Stimulated activated CD4-positive, alpha-beta T cell treated with anti-CD3 and anti-CD28 coated beads, Interleukin-15, amount 100 ng/mL, for 1 hour (primary cell): ENCODE measurements around the gene IZUMO2.
"Not testable (repeated sequence)": the region's sequence is repeated elsewhere in the genome, so short reads cannot be mapped to it uniquely, and the experiment has no call there.

Experiments
- DNase-seq, 2 donors: peaks; one replicate each; pipeline ENCODE4 v3.0.0-alpha.2; 2020; ENCODE audit warnings: low read depth in 1 of 2, low spot score in 1 of 2

The IZUMO2 gene

GRCh38 chr19:50187937-50188336 is 24.9 kb upstream of the IZUMO2 start:
- DNase-seq = no peak

GRCh38 chr19:50184196-50184595 is 21.1 kb upstream of the IZUMO2 start:
- no peak for DNase-seq

DNA sequence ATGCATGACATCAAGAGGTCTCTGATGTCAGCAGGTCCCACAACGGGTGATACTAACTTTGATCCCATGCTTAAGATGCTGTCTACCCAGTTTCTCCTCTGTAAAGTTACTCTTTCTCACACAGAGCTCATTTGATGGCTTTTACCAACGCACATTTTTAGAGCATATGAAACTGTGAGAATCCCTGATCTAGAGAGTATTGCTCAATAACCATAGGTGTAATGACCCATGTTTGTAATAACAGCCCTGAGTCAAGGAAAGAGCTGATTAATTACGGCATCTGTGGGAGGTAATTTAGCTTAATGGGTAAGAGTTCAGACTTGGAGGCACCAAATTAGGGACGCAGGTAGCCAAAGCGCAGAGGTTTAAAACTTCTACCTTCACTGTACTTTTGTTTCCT is 18.0 kb upstream of the IZUMO2 start:
- DNase-seq = no peak

- no peak for DNase-seq
Measured at GRCh38 chr19:50178859-50179537, 15.9 kb upstream of the IZUMO2 start.

- no peak for DNase-seq
Measured at GRCh38 chr19:50178320-50178719, 15.2 kb upstream of the IZUMO2 start.

GRCh38 chr19:50176775-50177174 is 13.7 kb upstream of the IZUMO2 start:
- DNase-seq = no peak

DNA sequence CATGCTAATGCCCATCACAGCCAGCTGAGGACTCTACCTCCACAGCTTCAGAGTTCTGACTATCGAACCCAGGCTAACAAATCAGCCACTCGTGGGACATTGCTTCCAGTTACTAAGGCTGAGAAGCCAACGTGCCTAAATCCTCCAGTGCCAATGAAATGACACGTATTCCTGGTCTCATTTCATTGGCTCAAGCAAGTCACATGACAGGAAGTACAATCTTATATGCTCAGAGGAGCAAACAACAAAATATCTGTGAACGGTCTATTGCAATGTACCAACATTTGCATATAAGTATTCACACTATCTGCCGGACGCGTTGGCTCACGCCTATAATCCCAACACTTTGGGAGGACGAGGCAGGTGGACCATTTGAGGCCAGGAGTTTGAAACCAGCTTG is 12.8 kb upstream of the IZUMO2 start:
- no peak for DNase-seq

DNA sequence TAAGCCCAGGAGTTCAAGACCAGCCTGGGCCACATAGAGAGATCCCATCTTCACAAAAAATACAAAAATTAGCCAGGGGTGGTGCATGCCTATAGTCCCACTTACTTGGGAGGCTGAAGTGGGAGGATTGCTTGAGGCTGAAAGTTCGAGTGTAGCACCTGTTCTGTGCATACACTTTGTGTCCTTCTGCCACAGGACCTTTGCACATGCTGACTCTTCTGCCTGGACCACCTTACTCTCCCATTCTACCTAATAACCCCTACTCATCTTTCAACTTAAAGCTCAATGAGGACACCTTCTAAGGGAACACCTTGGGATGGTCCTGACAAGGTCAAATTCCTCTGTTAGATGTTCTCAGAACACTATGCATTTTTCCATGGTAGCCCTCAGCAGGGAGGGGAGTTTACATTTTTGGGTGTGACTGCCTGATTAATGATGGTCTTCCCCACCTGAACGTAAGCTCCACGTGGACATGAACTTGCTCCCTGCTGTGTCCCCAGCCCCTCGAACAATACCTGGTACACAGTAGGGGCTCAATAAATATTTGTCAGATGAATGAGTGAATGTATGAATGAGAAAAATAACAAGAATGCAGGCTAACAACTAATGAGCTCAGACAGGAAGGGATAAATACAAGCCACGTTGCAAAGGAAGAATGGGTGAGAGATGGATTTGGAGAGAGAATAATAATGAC is 11.2 kb upstream of the IZUMO2 start:
- no peak for DNase-seq

DNA sequence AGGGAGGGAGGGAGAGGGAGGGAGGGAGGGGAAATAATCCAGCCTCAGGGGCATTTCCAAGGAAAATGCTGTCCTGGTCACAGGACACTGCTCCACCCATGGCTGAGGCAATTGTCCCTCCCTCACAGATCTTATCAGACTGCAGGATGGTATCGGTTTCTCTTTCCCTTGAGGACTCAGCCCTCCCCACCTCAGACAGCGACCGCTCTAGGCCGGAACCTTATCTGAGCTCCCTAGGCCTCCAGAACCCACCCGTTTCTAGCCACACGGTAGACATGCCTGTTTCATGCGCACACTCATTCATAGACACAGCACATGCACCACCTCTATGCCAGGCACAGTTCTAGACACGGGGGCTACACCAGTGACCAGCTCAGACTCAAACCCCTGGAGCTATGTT is 10.0 kb upstream of the IZUMO2 start:
- no peak for DNase-seq

DNA sequence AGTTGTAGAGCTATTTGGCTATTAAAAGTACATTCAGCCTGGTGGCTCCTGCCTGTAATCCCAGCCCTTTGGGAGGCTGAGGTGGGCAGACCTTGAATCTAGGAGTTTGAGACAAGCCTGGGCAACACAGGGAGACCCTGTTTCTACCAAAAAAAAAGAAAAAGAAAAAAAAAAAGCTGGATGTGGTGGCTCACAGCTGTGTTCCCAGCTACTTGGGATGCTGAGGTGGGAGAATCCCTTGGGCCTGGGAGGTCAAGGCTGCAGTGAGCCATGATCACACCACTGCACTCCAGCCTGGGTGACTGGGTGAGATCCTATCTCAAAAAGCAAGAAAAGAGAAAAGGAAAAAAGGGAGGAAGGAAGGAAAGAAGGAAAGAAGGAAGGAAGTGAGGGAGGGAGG is 9.6 kb upstream of the IZUMO2 start:
- DNase-seq = no peak

DNA sequence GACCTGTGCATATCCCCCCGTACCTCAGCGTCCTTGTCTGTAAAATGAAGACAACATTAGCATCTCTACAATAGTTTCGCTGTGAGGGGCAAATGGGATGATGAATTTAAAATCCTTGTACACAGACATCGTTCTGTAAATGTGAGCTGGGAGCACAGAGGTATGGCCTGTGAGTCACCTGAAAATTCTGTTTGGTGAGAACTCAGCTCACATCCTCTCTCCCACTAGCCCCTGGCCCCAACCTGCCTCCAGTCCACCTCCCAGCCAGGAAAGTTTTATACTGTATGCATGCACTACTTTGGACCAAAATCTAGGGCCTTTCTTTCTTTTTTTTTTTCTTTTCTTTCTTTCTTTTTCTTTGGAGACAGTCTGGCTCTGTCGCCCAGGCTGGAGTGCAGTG is 8.7 kb upstream of the IZUMO2 start:
- DNase-seq = no peak

DNA sequence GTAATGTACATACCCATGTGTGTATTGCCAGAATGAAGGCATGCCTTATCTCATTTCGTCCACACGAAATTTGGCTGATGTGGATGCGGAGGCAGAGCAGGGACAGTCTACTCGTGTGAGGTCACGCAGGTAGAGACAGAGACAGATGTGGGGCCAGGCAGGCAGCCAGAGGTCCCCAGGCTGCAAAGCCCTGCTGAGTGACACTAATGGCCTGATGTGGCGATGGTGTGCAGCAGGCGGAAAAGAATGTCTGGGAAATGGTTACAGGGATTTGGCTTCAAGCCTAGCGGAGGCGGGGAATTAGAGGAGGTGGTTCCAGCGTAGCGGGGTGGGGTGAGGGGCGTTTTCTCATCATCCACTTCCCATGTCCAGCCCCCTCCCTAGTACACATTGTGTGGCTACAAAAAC is 4.2 kb upstream of the IZUMO2 start:
- DNase-seq = no peak

DNA sequence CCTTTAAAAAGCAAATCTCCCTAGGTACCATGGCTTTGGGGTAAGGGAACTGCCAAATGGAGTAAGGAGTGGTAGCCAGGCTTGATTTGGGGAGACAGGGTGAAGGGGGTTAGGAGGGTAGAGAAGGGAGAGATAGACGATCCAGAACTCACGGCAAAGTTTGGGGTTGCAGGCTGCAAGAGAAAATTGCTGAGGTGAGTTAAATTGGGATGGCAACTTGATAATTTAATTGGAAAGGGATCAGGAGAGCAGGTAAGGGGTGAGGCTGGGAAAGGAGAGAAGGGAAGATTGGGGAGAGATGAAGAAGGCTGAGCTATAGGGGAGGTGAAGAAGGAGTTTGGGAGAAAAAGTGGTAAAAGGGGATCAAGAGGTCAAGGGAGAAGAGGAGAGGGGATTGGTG is 4.0 kb downstream of the IZUMO2 start:
- no peak for DNase-seq

DNA sequence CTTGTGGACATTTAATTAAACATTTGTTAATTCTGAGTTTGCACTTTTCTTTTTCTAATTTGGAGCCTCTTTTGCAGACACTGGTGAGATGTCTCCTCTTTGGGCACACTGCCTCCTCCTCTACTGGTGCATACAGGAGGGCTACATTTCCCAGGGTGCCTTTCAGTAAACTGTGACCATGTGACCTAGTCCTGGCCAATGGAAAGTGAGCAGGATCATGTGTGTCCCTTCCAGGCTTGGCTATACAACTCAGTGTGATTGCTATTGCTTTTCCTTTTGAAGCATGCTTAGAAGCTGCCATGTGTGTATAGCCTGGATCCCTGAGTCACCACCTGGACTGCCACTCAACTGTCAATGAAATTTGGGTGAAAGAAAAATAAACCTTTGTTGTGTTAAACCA is 4.5 kb downstream of the IZUMO2 start:
- no peak for DNase-seq

DNA sequence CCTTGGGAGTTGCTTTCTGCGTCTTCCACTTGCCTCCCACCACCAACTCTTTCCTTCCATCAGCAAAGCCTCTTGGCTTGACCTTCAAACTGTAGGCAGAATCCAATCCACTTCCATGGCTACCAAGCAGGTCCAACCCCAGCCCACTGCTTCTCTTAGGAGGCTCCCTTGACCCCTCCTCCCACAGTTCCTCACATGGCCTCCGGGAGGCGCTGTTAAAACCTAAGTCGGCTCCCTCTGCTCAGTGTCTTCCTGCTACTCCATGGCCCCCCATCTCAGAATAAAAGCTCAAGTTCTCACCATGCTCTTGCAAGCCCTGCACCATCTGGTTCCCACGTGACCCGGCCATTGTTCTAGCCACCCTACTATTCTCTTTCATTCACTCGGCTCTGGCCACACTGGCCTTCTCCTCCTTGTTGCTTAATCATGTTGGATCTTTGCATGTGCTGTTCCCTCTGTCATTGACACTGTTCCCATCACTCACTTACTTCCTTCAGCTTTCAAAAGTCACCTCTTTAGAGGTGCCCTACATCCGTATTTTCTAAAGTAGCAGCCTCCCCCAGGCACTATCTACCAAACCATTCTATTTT is 7.5 kb downstream of the IZUMO2 start:
- DNase-seq = no peak

- no peak for DNase-seq
Measured at GRCh38 chr19:50154529-50154928, 8.6 kb downstream of the IZUMO2 start.

DNA sequence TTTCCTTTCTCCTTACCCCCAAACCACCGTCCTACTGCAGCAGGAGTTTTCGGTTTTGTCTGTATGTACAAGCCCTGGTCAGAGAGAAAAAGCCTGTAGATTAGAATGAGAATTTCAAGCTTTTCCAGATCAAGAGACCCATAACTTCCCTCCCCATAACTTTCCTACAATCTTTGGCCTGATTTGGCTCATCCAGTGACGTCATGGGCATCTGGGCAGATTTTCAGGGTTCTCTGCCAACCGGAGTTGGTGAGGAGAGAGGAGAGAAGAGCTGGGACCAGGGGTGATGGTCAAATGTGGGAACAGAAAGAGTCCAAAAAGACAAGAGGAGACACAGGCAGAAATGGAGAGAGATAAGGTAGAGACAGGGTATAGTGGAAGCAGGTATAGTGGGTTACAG is 10.5 kb downstream of the IZUMO2 start:
- DNase-seq = no peak

GRCh38 chr19:50148528-50148927 is 14.6 kb downstream of the IZUMO2 start:
- no peak for DNase-seq

DNA sequence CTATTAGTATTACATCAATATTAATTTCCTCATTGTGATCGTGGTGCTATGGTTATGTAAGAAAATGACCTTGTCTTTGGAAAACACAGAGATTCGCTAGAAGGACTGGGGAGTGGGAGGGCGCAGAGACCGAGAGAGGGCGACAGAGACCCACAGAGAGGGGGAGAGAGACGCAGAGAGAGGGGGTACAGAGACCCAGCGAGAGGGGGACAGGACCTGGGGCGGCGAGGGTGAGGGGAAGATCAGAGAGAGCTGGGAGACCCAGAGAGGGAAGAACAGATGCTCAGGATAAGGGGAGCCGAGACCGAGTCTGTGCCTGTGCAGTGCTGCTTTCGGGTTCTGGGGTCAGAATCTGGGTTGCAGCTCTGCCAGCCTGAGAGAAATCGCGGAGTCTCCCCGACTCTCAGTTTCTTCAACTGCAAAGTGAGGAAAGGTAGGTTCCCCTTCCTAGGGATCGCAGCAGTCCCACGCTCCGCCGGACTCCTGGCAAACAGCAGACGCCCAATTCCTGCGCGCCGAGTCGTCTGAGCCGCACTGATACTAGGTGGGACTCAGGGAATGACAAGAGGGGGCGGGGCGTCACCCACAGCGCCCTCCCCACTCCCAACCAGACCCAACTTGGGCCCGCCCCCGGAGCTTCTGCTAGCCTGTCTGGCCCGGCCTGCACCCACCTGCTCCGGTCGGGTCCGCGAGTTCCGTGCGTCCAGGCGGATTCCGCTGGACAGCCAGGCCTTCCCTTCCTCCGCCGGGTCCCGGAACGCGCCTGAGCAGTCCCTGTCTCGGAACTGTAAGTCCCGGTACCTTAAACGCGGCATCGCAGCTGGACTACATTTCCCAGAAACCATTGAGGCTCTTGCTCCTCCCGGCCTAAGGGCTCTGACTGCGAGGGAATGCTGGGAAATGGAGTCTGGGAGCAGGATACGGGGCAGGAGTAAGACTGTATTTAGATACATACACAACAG is 15.3 kb downstream of the IZUMO2 start:
- peak; percentile 37 to 40 for DNase-seq

DNA sequence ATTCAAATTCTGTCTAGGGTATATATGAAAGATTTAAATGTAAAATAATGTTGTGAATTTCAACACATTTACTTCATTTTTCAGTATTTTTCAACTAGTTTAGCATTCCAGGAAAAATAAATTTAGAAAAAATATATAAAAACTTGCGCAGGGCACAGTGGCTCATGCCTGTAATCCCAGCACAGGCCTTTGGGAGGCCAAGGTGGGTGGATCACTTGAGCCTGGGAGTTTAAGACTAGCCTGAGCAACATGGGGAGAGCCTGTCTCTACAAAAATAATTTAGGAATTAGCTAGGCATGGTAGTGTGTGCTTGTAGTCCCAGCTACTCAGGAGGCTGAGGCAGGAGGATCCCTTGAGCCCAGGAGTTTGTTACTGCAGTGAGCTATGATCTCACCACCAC is 21.2 kb downstream of the IZUMO2 start:
- not testable (repeated sequence) for DNase-seq

DNA sequence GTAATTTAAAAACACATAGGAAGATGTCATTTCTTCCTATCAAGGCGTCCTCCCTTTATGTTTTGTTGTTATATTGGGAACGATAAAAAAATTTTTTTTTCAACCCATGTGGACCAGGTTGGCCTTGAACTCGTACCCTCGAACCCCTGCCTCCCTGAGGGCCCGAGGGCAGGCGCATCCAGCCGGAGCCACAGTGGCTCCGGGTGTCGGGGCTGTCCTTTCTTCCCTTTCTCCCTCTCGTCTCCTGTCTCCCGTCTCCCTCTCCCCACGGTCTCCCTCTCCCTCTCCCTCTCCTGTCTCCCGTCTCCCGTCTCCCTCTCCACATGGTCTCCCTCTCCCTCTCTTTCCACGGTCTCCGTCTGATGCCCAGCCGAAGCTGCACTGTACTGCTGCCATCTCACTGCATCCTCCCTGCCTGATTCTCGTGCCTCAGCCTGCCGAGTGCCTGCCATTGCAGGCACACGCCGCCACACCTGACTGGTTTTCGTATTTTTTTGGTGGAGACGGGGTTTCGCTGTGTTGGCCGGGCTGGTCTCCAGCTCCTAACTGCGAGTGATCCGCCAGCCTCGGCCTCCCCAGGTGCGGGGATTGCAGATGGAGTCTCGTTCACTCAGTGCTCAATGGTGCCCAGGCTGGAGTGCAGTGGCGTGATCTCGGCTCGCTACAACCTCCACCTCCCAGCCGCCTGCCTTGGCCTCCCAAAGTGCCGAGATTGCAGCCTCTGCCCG is 22.8 kb downstream of the IZUMO2 start:
- DNase-seq = not testable (repeated sequence)
